Measurements from ENCODE around the gene TPM2.

TPM2 gene

DNA sequence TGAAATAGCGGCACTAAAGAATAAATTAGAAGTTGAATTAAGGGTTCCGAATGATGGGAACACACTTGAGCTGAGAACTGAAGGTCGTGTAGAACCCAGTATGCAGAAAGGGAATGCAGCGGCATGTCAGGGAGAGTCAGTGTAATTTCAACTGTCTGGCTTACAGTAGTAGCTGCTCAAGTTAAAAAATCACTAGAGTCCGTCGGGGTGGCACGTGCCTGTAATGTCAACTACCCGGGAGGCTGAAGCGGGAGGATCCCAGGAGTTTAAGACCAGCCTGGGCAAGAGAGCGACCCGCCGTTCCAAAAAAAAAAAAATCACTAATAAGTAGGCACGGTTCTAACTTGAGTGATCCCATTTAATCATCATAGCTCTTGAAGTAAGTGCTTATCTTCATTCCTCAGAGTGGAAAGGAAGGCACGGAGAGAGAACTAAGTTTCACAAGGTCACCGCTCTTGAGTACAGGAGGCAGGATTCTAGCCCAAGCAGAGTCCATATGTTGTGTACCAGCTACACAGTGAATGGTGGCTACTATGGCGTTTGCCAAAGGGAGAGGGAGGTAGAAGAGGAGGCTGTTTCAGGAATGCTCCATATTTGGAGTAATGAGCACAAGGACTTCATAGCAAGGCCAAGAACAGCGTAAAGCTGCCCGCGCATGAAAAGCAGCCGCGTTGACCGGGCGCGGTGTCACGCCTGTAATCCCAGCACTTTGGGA, 32.7 kb downstream of the TPM2 start:
- DNase-seq (ENCODE audit: extremely low spot score) = no peak
- CTCF ChIA-PET = interaction anchor here (1.0 to 3.4 kb wide), 2 partner anchors 10 to 76 kb away, joined by 3 to 16 read pairs; partner anchors contain the start of gene CREB3
- TF ChIP-seq FOXK2 (IDR thresholded peaks at IDR 0.05) (no peak), TARDBP (IDR thresholded peaks at IDR 0.05) (no peak), FOXA1 (IDR thresholded peaks at IDR 0.05) (no peak), SP1 (IDR thresholded peaks at IDR 0.05) (no peak), CTBP1 (IDR thresholded peaks at IDR 0.05; ENCODE audit: borderline replicate concordance) (no peak), BHLHE40 (IDR thresholded peaks at IDR 0.05; ENCODE audit: borderline replicate concordance) (no peak), LEF1 (IDR thresholded peaks at IDR 0.05; ENCODE audit: borderline replicate concordance) (no peak), ZNF384 (IDR thresholded peaks at IDR 0.05) (no peak), FOXM1 (IDR thresholded peaks at IDR 0.05; ENCODE audit: borderline replicate concordance) (no peak), NFRKB (IDR thresholded peaks at IDR 0.05) (no peak), SUZ12 (IDR thresholded peaks at IDR 0.05) (no peak), ELF4 (IDR thresholded peaks at IDR 0.05) (no peak), L3MBTL2 (conservative IDR thresholded peaks at IDR 0.05) (no peak; the same call in 1 of the 2 replicates), ARNT (IDR thresholded peaks at IDR 0.05) (no peak)
- TF ChIP-seq, protein P1, sequence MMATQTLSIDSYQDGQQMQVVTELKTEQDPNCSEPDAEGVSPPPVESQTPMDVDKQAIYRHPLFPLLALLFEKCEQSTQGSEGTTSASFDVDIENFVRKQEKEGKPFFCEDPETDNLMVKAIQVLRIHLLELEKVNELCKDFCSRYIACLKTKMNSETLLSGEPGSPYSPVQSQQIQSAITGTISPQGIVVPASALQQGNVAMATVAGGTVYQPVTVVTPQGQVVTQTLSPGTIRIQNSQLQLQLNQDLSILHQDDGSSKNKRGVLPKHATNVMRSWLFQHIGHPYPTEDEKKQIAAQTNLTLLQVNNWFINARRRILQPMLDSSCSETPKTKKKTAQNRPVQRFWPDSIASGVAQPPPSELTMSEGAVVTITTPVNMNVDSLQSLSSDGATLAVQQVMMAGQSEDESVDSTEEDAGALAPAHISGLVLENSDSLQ (IDR thresholded peaks at IDR 0.05) = no peak
- POLR2A ChIA-PET = interaction anchor here (1.0 to 5.2 kb wide), 6 partner anchors 10 to 75 kb away, joined by 3 to 35 read pairs (median 7); partner anchors contain the start of genes CREB3 and TLN1

DNA sequence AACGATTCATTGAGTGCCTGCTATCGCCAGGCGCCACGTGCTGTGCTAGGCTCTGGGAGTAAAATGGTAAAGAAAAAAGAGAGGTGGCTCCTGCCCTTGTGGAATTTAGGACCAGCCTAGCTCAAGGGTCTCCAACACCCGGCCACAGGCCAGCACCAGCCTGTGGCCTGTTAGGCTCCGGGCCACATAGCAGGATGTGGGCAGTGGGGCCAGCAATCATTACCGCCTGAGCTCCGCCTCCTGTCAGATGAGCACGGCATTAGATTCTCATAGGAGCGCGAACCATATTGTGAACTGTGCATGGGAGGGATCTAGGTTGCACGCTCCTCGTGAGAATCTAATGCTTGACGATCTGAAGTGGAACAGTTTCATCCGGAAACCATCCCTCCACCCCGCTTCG, 33.4 kb downstream of the TPM2 start:
- ChIA-PET CTCF (interaction anchor here (0.9 to 3.4 kb wide), 3 partner anchors 10 to 76 kb away, joined by 3 to 16 read pairs (median 3); partner anchors contain the start of gene CREB3), POLR2A (interaction anchor here (0.7 to 5.2 kb wide), 3 partner anchors 8 to 88 kb away, joined by 3 to 35 read pairs (median 5); partner anchors contain the start of gene ARHGEF39)
- TF ChIP-seq BHLHE40 (IDR thresholded peaks at IDR 0.05; ENCODE audit: borderline replicate concordance) (no peak), FOXK2 (IDR thresholded peaks at IDR 0.05) (no peak), NFRKB (IDR thresholded peaks at IDR 0.05) (no peak), CTBP1 (IDR thresholded peaks at IDR 0.05; ENCODE audit: borderline replicate concordance) (no peak), L3MBTL2 (conservative IDR thresholded peaks at IDR 0.05) (no peak), ELF4 (IDR thresholded peaks at IDR 0.05) (no peak), SUZ12 (IDR thresholded peaks at IDR 0.05) (no peak), ZNF384 (IDR thresholded peaks at IDR 0.05) (no peak), HDGF (IDR thresholded peaks at IDR 0.05; ENCODE audit: borderline replicate concordance) (no peak), LEF1 (IDR thresholded peaks at IDR 0.05; ENCODE audit: borderline replicate concordance) (no peak), TARDBP (IDR thresholded peaks at IDR 0.05) (no peak), ARNT (IDR thresholded peaks at IDR 0.05) (no peak), FOXA1 (IDR thresholded peaks at IDR 0.05) (no peak), FOXM1 (IDR thresholded peaks at IDR 0.05; ENCODE audit: borderline replicate concordance) (no peak)
- TF ChIP-seq, protein P1 (IDR thresholded peaks at IDR 0.05) = no peak
- DNase-seq (ENCODE audit: extremely low spot score) = no peak

DNA sequence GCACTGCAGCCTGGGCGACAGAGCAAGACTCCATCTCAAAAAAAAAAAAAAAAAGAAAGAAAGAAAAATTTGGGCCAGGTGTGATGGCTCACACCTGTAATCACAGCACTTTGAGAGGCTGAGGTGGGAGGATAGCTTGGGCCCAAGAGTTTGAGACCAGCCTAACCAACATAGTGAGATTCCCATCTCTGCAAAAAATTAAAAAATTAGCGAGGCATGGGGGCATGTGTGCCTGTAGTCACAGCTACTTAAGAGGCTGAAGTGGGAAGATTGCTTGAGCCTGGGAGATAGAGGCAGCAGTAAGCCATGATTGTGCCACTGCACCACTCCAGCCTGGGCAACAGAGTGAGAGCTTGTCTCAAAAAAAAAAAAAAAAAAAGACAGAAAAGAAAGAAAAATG, 36.1 kb downstream of the TPM2 start:
- ChIA-PET CTCF (interaction anchor here (0.6 kb wide), 1 partner anchor 48 kb away, joined by 3 read pairs; no protein-coding TSS in a partner anchor), POLR2A (no interaction called here)
- TF ChIP-seq, protein P1 (IDR thresholded peaks at IDR 0.05) = no peak
- TF ChIP-seq FOXA1 (IDR thresholded peaks at IDR 0.05) (no peak), BHLHE40 (IDR thresholded peaks at IDR 0.05; ENCODE audit: borderline replicate concordance) (no peak), TARDBP (IDR thresholded peaks at IDR 0.05) (no peak), NFRKB (IDR thresholded peaks at IDR 0.05) (no peak), LEF1 (IDR thresholded peaks at IDR 0.05; ENCODE audit: borderline replicate concordance) (no peak), SP1 (IDR thresholded peaks at IDR 0.05) (no peak), ARNT (IDR thresholded peaks at IDR 0.05) (no peak), FOXK2 (IDR thresholded peaks at IDR 0.05) (no peak), ZNF384 (IDR thresholded peaks at IDR 0.05) (no peak), HDGF (IDR thresholded peaks at IDR 0.05; ENCODE audit: borderline replicate concordance) (no peak), L3MBTL2 (conservative IDR thresholded peaks at IDR 0.05) (no peak), ELF4 (IDR thresholded peaks at IDR 0.05) (no peak), FOXM1 (IDR thresholded peaks at IDR 0.05; ENCODE audit: borderline replicate concordance) (no peak), CTBP1 (IDR thresholded peaks at IDR 0.05; ENCODE audit: borderline replicate concordance) (no peak), SUZ12 (IDR thresholded peaks at IDR 0.05) (no peak)
- no peak for DNase-seq (ENCODE audit: extremely low spot score)

DNA sequence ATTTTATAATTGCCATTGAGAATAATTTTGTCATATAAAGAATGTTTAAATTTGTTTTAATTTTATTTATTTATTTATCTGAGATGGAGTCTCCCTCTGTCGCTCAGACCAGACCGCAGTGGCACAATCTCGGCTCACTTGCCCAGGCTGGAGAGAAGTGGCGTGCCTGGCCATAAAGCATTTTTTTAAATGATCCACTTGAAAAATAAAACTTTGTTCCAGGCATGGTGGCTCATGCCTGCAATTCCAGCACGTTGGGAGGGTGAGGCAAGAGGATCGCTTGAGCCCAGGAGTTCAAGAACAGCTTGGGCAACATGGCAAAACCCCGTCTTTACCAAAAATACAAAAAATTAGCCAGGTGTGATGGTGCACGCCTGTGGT, 36.9 kb downstream of the TPM2 start:
- POLR2A ChIA-PET = no interaction called here

DNA sequence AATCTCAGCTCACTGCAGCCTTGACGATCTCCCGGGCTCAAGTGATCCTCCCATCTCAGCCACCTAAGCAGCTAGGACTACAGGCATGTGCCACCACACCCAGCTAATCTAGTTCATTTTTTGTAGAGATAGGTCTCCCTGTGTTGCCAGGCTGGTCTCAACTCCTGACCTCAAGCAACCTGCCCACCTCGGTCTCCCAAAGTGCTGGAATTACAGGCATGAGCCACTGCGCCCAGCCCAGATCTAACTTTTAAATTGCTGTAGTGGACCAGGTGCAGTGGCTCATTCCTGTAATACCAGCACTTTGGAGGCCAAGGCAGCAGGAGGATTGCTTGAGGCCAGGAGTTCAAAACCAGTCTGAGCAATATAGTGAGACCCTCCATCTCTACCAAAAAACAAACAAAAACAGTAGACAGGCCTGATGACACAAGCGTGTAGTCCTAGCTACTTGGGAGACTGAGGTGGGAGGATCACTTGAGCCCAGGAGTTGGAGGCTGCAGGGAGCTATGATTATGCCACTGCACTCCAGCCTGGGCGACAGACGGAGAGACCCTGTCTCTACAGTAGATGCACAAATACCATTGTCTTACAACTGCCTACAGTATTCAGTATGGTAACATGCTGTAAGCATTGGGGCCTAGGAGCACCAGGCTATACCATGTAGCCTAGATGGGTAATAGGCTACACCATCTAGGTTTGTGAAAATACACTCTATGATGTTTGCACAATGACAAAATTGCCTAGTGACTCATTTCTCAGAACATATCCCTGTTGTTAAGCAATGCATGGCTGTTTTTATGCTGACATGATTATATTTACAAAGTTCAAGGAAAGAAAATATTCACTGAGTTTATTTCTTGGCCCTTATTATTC, 37.5 kb downstream of the TPM2 start:
- TF ChIP-seq CTBP1 (IDR thresholded peaks at IDR 0.05; ENCODE audit: borderline replicate concordance) (no peak), BHLHE40 (IDR thresholded peaks at IDR 0.05; ENCODE audit: borderline replicate concordance) (no peak), SP1 (IDR thresholded peaks at IDR 0.05) (no peak), LEF1 (IDR thresholded peaks at IDR 0.05; ENCODE audit: borderline replicate concordance) (no peak), TARDBP (IDR thresholded peaks at IDR 0.05) (no peak), ELF4 (IDR thresholded peaks at IDR 0.05) (no peak), SUZ12 (IDR thresholded peaks at IDR 0.05) (no peak), FOXA1 (IDR thresholded peaks at IDR 0.05) (no peak), FOXM1 (IDR thresholded peaks at IDR 0.05; ENCODE audit: borderline replicate concordance) (no peak), L3MBTL2 (conservative IDR thresholded peaks at IDR 0.05) (no peak), FOXK2 (IDR thresholded peaks at IDR 0.05) (no peak), ARNT (IDR thresholded peaks at IDR 0.05) (no peak), HDGF (IDR thresholded peaks at IDR 0.05; ENCODE audit: borderline replicate concordance) (no peak), ZNF384 (IDR thresholded peaks at IDR 0.05) (no peak), NFRKB (IDR thresholded peaks at IDR 0.05) (no peak)
- TF ChIP-seq, protein P1 (IDR thresholded peaks at IDR 0.05) = no peak
- ChIA-PET POLR2A (no interaction called here), CTCF (no interaction called here)
- DNase-seq (ENCODE audit: extremely low spot score) = no peak

More for the DNA sequence above, 36.9 kb downstream of the TPM2 start:
- CTCF ChIA-PET = no interaction called here
- DNase-seq (ENCODE audit: extremely low spot score) = no peak
- TF ChIP-seq FOXM1 (IDR thresholded peaks at IDR 0.05; ENCODE audit: borderline replicate concordance) (no peak), ZNF384 (IDR thresholded peaks at IDR 0.05) (no peak), CTBP1 (IDR thresholded peaks at IDR 0.05; ENCODE audit: borderline replicate concordance) (no peak), NFRKB (IDR thresholded peaks at IDR 0.05) (no peak), LEF1 (IDR thresholded peaks at IDR 0.05; ENCODE audit: borderline replicate concordance) (no peak)
